Colonic mucosa (tissue), 4 donors: Measurements from ENCODE around the gene TRIM26. TPM values are rescaled to one million over a fixed set of nuclear protein-coding genes. Genes with fewer than 3 reads are reported as not detected.

Experiments used
- DNase-seq: peaks from one replicate; pipeline ENCODE4 v3.0.0-alpha.2; 2020
- H3K27ac ChIP-seq: fragments of 200-600 bp; one replicate; pipeline ENCODE4 v1.8.0; 2021
- H3K27me3 ChIP-seq: fragments of 200-600 bp; one replicate; pipeline ENCODE4 v1.8.0; 2021
- H3K36me3 ChIP-seq: fragments of 200-600 bp; one replicate; pipeline ENCODE4 v1.8.0; 2021
- H3K4me1 ChIP-seq: fragments of 200-600 bp; one replicate; pipeline ENCODE4 v1.8.0; 2021; ENCODE audit warnings: mild to moderate bottlenecking
- H3K4me3 ChIP-seq: fragments of 200-600 bp; one replicate; pipeline ENCODE4 v1.8.0; 2021
- H3K9ac ChIP-seq, 2 donors: one replicate each; pipeline ENCODE4 v1.7.0; 2013; ENCODE audit warnings: control low read depth in 2 of 2, low read depth in 2 of 2, low read length in 2 of 2
- H3K9me3 ChIP-seq: fragments of 200-600 bp; one replicate; pipeline ENCODE4 v1.8.0; 2021
- CTCF ChIP-seq: fragments of 200-600 bp; IDR thresholded peaks from one replicate; pipeline ENCODE4 v1.8.0; 2022; ENCODE audit warnings: antibody characterized with exemption, mild to moderate bottlenecking
- intact Hi-C: fragments of 100-400 bp; cut with DNase I; formaldehyde crosslinking; loops from one replicate; pipeline ENCODE4 v1.14.1; 2022
- total RNA-seq, 2 donors: library from RNA; stranded (reverse); fragmentation: NEBNext Ultra II Directional in 1 of 2; extraction: Animal tissue kit (Norgen Biotek cat#: 25700) in 1 of 2; gene quantifications; one replicate each; pipeline ENCODE4 v1.2.1, GENCODE V29; 2021
- donor health status: healthy.
- donor health status: DM: no; HTN: no; CAD: no.
- donor health status: DM: no; HTN: no; CAD: no.

Gene TRIM26
- total RNA-seq, 2 donors from 2014 or later: 48.2 to 53.5 TPM

DNA sequence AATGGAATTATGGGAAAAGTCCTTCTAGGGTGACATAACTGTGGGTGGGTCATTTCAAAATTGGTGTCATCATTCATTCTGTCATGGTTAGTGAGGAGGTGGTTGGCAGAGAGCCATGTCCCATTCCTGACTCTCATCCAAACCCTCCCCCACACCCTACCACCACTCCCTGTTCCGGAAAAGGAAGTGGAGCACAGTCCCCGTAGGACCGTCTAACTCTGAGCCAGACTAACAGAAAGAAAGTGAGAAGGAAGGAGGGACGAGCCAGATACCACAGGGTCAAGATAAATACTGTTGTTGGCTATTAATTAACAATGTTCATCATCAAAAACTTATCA is 57.0 kb downstream of the TRIM26 start:
- no peaks in the 10 kb centered on the region for H3K4me1 ChIP-seq
- H3K36me3 ChIP-seq: no peaks in the 10 kb centered on the region
- H3K4me3 ChIP-seq: no peak overlapping the region
- intact Hi-C loops: no loop called here
- H3K9ac ChIP-seq: no peak overlapping the region
- H3K27ac ChIP-seq: no peak overlapping the region
- no peak for TF ChIP-seq CTCF
- DNase-seq: peak; percentile 89
- no peaks in the 10 kb centered on the region for H3K27me3 ChIP-seq
- no peaks in the 10 kb centered on the region for H3K9me3 ChIP-seq

- Histone ChIP-seq H3K9ac (no peak overlapping the region), H3K4me1 (no peaks in the 10 kb centered on the region)
Observed at GRCh38 chr6:30155520-30156261, 57.5 kb downstream of the TRIM26 start.

DNA sequence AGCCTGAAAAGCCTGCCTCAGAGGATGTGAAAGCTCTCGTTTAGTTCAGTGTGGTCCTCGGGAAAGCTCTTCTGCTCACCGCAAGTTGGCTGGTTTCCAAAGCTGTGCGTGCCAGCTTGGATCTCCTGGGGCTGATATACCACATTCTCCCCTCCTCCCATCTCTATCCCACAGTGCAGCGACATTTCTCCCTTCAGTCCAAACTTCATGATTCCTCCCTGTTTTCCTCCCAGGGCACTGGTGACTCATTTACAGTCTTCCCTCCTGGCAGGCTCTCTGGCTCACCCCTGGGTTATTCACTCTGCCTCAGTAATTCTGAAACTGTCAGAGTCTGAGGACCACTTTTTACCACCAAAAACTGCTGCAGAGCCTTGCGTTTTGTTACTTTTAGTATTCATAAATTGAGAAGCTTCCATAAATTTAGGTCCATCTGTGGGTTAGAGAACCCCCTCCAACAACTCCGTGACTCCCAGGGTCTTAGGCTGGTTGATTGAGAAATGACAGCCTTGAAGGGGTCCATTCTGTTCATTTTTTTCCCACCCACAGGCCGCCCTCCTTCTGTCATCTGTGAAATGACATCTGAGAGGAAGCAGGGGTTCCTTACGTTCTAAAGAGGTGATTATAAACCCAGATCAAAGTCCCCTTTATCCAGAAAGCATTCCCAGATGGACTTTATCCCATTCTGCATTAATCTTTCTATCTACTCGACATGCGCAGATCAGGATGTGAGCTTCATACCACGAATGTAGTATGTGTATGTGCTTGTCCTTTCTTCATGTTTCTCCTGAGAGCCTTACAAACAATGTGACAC is 58.3 kb downstream of the TRIM26 start:
- H3K27me3 ChIP-seq: no peaks in the 10 kb centered on the region
- no peak for TF ChIP-seq CTCF
- H3K9me3 ChIP-seq: no peaks in the 10 kb centered on the region
- peak; percentile 67 for DNase-seq
- peak overlapping the region; percentile 67 for H3K27ac ChIP-seq
- no peaks in the 10 kb centered on the region for H3K36me3 ChIP-seq
- no peaks in the 10 kb centered on the region for H3K4me1 ChIP-seq
- no peak overlapping the region for H3K4me3 ChIP-seq
- intact Hi-C loops: no loop called here
- H3K9ac ChIP-seq: peak overlapping the region in 1 of 2 donors; percentile 14

More at GRCh38 chr6:30155520-30156261, 57.5 kb downstream of the TRIM26 start:
- TF ChIP-seq CTCF: no peak
- Histone ChIP-seq H3K27ac (peak overlapping the region; percentile 67), H3K27me3 (no peaks in the 10 kb centered on the region), H3K36me3 (no peaks in the 10 kb centered on the region), H3K9me3 (no peaks in the 10 kb centered on the region), H3K4me3 (no peak overlapping the region)
- no peak for DNase-seq
- intact Hi-C loops: no loop called here

DNA sequence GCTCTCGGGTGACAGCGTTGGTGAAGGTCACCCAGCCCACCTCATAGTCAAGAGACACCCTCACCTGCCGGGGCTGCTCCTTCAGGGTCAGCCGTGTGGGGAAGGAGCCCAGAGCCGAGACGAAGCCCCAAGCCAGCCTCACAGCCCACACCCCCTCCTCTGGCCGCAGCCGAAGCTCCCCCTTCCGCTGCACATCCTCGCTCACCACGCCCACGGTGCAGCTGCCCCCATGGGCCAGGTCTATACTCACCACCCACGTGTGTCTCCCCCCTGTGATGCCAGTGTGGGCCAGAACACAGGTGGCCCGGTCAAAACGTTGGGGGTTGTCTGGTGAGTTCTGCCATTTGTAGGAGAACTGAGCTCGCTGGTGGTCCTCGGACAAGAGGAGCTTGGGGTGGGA is 59.1 kb downstream of the TRIM26 start:
- H3K36me3 ChIP-seq: no peaks in the 10 kb centered on the region
- TF ChIP-seq CTCF: no peak
- no peaks in the 10 kb centered on the region for H3K27me3 ChIP-seq
- H3K4me3 ChIP-seq: no peak overlapping the region
- no peak overlapping the region for H3K27ac ChIP-seq
- intact Hi-C loops: no loop called here
- no peak overlapping the region for H3K9ac ChIP-seq
- H3K4me1 ChIP-seq: no peaks in the 10 kb centered on the region
- no peaks in the 10 kb centered on the region for H3K9me3 ChIP-seq
- DNase-seq: no peak

DNA sequence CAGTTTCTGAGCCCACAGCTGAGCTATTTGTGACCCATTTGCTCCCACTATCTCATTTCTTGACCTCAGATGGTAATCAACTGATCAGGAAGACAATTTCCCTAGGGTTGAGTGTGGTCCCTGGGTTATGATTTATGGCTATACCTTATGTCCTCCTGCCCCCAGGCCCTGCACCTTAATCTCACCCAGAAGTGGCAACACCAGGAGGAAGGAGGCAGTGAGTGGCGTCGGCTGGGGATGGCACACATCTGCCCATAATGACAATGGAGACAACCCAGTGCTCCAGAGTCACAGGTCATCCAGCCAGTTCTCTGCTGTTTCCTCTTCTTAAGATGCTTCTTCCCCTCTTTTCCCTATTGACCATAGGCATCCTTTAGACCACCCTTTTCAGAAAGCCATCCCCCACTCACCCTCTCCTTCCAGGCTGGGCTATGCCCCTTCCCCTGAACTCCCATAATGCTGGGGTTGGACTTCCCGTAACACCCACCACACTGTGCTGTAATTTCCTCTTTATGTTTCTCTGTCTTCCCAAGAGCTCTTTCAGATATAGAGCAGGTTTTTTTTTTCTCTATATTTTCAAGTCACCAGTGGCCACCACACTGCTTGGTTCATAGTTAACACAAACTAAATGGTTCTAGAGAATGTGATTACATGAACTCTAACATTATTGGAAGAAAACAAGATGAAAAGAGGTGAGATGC is 60.1 kb downstream of the TRIM26 start:
- TF ChIP-seq CTCF: no peak
- no peaks in the 10 kb centered on the region for H3K36me3 ChIP-seq
- no peak overlapping the region for H3K9ac ChIP-seq
- no peak overlapping the region for H3K4me3 ChIP-seq
- H3K4me1 ChIP-seq: no peaks in the 10 kb centered on the region
- no peaks in the 10 kb centered on the region for H3K9me3 ChIP-seq
- H3K27me3 ChIP-seq: no peaks in the 10 kb centered on the region
- DNase-seq: no peak
- intact Hi-C loops: no loop called here
- H3K27ac ChIP-seq: no peak overlapping the region
